SH-SY5Y (cell line): ENCODE results near the gene CD151.

ENCODE experiments used
- GATA2 ChIP-seq: IDR thresholded peaks from 2 replicates; pipeline ENCODE4 v1.6.1; 2011; ENCODE audit warnings: mild to moderate bottlenecking, low read depth, low read length
- GATA3 ChIP-seq: IDR thresholded peaks from 2 replicates; pipeline ENCODE4 v1.6.1; 2011; ENCODE audit warnings: low read depth, mild to moderate bottlenecking, low read length, moderate library complexity

GRCh38 chr11:869399-870126, 36.8 kb downstream of the CD151 start:
- no peak for TF ChIP-seq GATA2
- TF ChIP-seq GATA3, result no peak
